GDM1 (cell line): ENCODE data around the gene SLMAP.

Source experiments
- DNase-seq: peaks from one replicate; lab custom pipeline; 2025; lab: John Stamatoyannopoulos, UW

The SLMAP gene

GRCh38 chr3:57896031-57896430, 139.9 kb downstream of the SLMAP start:
- no peak for DNase-seq

GRCh38 chr3:57896691-57897090, 140.6 kb downstream of the SLMAP start:
- no peak for DNase-seq

GRCh38 chr3:57900786-57901185, 144.7 kb downstream of the SLMAP start:
- no peak for DNase-seq

GRCh38 chr3:57903124-57903890, 147.2 kb downstream of the SLMAP start:
- DNase-seq, result no peak

GRCh38 chr3:57910990-57911389, 154.9 kb downstream of the SLMAP start:
- DNase-seq, result no peak

- no peak for DNase-seq
These were observed 155.5 kb downstream of the SLMAP start for GRCh38 chr3:57911593-57911992.

- no peak for DNase-seq
These were observed 161.5 kb downstream of the SLMAP start for GRCh38 chr3:57917601-57918000.

GRCh38 chr3:57918123-57918837, 162.2 kb downstream of the SLMAP start:
- no peak for DNase-seq

- no peak for DNase-seq
These were observed 163.9 kb downstream of the SLMAP start for GRCh38 chr3:57919987-57920386.

GRCh38 chr3:57923101-57923500, 167.0 kb downstream of the SLMAP start:
- no peak for DNase-seq

- DNase-seq, result no peak
These were observed 167.6 kb downstream of the SLMAP start for GRCh38 chr3:57923752-57924151.

- DNase-seq, result no peak
These were observed 171.1 kb downstream of the SLMAP start for GRCh38 chr3:57927166-57927565.

- no peak for DNase-seq
These were observed 171.8 kb downstream of the SLMAP start for GRCh38 chr3:57927916-57928315.

GRCh38 chr3:57928511-57928910, 172.4 kb downstream of the SLMAP start:
- no peak for DNase-seq

GRCh38 chr3:57929988-57930387, 173.9 kb downstream of the SLMAP start:
- DNase-seq, result no peak

GRCh38 chr3:57933602-57934001, 177.5 kb downstream of the SLMAP start:
- no peak for DNase-seq

- DNase-seq, result no peak
These were observed 178.3 kb downstream of the SLMAP start for GRCh38 chr3:57934373-57934772.

GRCh38 chr3:57935539-57935938, 179.4 kb downstream of the SLMAP start:
- no peak for DNase-seq

GRCh38 chr3:57937092-57937491, 181.0 kb downstream of the SLMAP start:
- no peak for DNase-seq

- DNase-seq, result no peak
These were observed 183.7 kb downstream of the SLMAP start for GRCh38 chr3:57939775-57940174.

- no peak for DNase-seq
These were observed 186.3 kb downstream of the SLMAP start for GRCh38 chr3:57942388-57942787.

GRCh38 chr3:57942872-57943283, 186.8 kb downstream of the SLMAP start:
- DNase-seq, result no peak
